HUES6 (cell line): ENCODE measurements around the gene GRAMD2A.

ENCODE experiments used
- H3K27ac ChIP-seq: 2 replicates; pipeline ENCODE4 v1.7.0; 2013; ENCODE audit warnings: low read depth, mild to moderate bottlenecking, low read length, inconsistent platforms
- H3K27me3 ChIP-seq: 2 replicates; pipeline ENCODE4 v1.6.1; 2013; ENCODE audit warnings: low read length; ENCODE audit not compliant: control insufficient read depth, insufficient read depth
- H3K36me3 ChIP-seq: 2 replicates; pipeline ENCODE4 v1.6.1; 2013; ENCODE audit warnings: low read length; ENCODE audit not compliant: control insufficient read depth, insufficient read depth
- H3K4me1 ChIP-seq: 2 replicates; pipeline ENCODE4 v1.6.1; 2013; ENCODE audit warnings: low read length; ENCODE audit not compliant: control insufficient read depth, insufficient read depth
- H3K4me3 ChIP-seq: 2 replicates; pipeline ENCODE4 v1.5.1; 2013; ENCODE audit warnings: low read depth, low read length
- H3K9ac ChIP-seq: one replicate; pipeline ENCODE4 v1.6.1; 2013; ENCODE audit warnings: mild to moderate bottlenecking, low read length
- H3K9me3 ChIP-seq: 2 replicates; pipeline ENCODE4 v1.6.1; 2013; ENCODE audit warnings: low read depth, low read length; ENCODE audit not compliant: control insufficient read depth, insufficient read depth

The GRAMD2A gene

GRCh38 chr15:72112116-72112515, 85.5 kb downstream of the GRAMD2A start:
- Histone ChIP-seq H3K27ac (no peak overlapping the region), H3K9ac (no peak overlapping the region), H3K4me1 (0 out of 2 replicates have a peak, but pooled peaks cover 3% of the 10 kb centered on the region), H3K9me3 (no peaks in the 10 kb centered on the region), H3K4me3 (no peak overlapping the region), H3K36me3 (no peaks in the 10 kb centered on the region), H3K27me3 (no peaks in the 10 kb centered on the region)

GRCh38 chr15:72110355-72110754, 87.2 kb downstream of the GRAMD2A start:
- H3K9me3 ChIP-seq, result no peaks in the 10 kb centered on the region
- H3K27me3 ChIP-seq, result no peaks in the 10 kb centered on the region
- no peaks in the 10 kb centered on the region for H3K4me1 ChIP-seq
- no peak overlapping the region for H3K9ac ChIP-seq
- no peak overlapping the region for H3K27ac ChIP-seq
- H3K4me3 ChIP-seq, result no peak overlapping the region
- H3K36me3 ChIP-seq, result no peaks in the 10 kb centered on the region
